ENCODE measurements around the gene TRIM34. TPM values are rescaled to one million over a fixed set of nuclear protein-coding genes. Genes with fewer than 3 reads are reported as not detected.
"Not testable (repeated sequence)": the region's sequence is repeated elsewhere in the genome, so short reads cannot be mapped to it uniquely, and the experiment has no call there.

TRIM34 gene
- polyA plus RNA-seq, 1 of the 3 experiments (the other 2 are of a cell fraction): 3.2 TPM

DNA sequence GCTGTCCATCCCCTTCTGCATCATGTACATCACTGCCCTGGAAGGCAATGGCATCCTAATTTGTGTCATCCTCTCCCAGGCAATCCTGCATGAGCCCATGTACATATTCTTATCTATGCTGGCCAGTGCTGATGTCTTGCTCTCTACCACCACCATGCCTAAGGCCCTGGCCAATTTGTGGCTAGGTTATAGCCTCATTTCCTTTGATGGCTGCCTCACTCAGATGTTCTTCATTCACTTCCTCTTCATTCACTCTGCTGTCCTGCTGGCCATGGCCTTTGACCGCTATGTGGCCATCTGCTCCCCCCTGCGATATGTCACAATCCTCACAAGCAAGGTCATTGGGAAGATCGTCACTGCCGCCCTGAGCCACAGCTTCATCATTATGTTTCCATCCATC lies 43.8 kb upstream of the TRIM34 start:
- CTCF ChIA-PET: no interaction called here
- Histone ChIP-seq H3K27me3 (ENCODE audit: insufficient read depth) (peaks cover 29% of the 10 kb centered on the region), H3K79me2 (ENCODE audit: insufficient read depth) (no peaks in the 10 kb centered on the region), H3K27ac (ENCODE audit: low read depth in 2 of 2, low read length in 1 of 2) (no peak overlapping the region), H3K4me1 (ENCODE audit: control insufficient read depth in 1 of 2, insufficient read depth in 2 of 2, low read depth in 1 of 2, low read length in 1 of 2) (no peaks in the 10 kb centered on the region), H3K9me2 (no peaks in the 10 kb centered on the region), H3K9ac (no peak overlapping the region), H3K9me3 (no peaks in the 10 kb centered on the region), H3K4me2 (no peak overlapping the region), H2AFZ (ENCODE audit: low read depth) (no peak overlapping the region), H3K4me3 (ENCODE audit: low read depth in 2 of 2, low read length in 1 of 2) (no peak overlapping the region), H3F3A (replicated peaks; ENCODE audit: insufficient read depth) (no peaks in the 10 kb centered on the region), H3K36me3 (replicated peaks in 1 of 2; ENCODE audit: control insufficient read depth in 1 of 2, insufficient read depth in 2 of 2, low read length in 1 of 2) (no peaks in the 10 kb centered on the region), H4K20me1 (ENCODE audit: insufficient read depth) (no peaks in the 10 kb centered on the region)
- WGBS (ENCODE audit: low lambda C conversion rate): 21% methylated on average over 4 of the region's 4 CpGs
- no peak for DNase-seq
- TF ChIP-seq ELF1 (IDR thresholded peaks at IDR 0.05) (no peak), EP300 (IDR thresholded peaks at IDR 0.05; ENCODE audit: borderline replicate concordance in 1 of 2, low read depth in 1 of 2, low read length in 1 of 2) (no peak), TAF1 (IDR thresholded peaks at IDR 0.05; ENCODE audit: borderline replicate concordance, low read depth, low read length) (no peak), RAD21 (IDR thresholded peaks at IDR 0.05; ENCODE audit: low read length) (no peak)
- TF ChIP-seq, protein P1, sequence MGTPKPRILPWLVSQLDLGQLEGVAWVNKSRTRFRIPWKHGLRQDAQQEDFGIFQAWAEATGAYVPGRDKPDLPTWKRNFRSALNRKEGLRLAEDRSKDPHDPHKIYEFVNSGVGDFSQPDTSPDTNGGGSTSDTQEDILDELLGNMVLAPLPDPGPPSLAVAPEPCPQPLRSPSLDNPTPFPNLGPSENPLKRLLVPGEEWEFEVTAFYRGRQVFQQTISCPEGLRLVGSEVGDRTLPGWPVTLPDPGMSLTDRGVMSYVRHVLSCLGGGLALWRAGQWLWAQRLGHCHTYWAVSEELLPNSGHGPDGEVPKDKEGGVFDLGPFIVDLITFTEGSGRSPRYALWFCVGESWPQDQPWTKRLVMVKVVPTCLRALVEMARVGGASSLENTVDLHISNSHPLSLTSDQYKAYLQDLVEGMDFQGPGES (IDR thresholded peaks at IDR 0.05; ENCODE audit: low read depth, low read length): no peak
- POLR2A ChIA-PET: no interaction called here

DNA sequence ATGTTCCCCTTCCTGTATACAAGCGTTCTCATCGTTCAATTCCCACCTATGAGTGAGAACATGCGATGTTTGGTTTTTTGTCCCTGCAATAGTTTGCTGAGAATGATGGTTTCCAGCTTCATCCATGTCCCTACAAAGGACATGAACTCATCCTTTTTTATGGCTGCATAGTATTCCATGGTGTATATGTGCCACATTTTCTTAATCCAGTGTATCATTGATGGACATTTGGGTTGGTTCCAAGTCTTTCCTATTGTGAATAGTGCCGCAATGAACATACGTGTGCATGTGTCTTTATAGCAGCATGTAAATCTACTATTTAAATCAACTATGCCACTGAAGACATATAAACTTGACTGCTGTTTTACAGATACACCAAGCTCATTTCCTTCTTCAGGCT lies 40.3 kb upstream of the TRIM34 start:
- H4K20me1 ChIP-seq (ENCODE audit: insufficient read depth); H3K4me3 ChIP-seq (ENCODE audit: low read depth in 2 of 2, low read length in 1 of 2); CTCF ChIA-PET; H3K9me3 ChIP-seq; DNase-seq; H3F3A ChIP-seq (replicated peaks; ENCODE audit: insufficient read depth); H3K4me1 ChIP-seq (ENCODE audit: control insufficient read depth in 1 of 2, insufficient read depth in 2 of 2, low read depth in 1 of 2, low read length in 1 of 2); H3K4me2 ChIP-seq; POLR2A ChIA-PET; H3K9me2 ChIP-seq; H3K36me3 ChIP-seq (replicated peaks in 1 of 2; ENCODE audit: control insufficient read depth in 1 of 2, insufficient read depth in 2 of 2, low read length in 1 of 2); H3K9ac ChIP-seq; H3K79me2 ChIP-seq (ENCODE audit: insufficient read depth); H3K27ac ChIP-seq (ENCODE audit: low read depth in 2 of 2, low read length in 1 of 2); H2AFZ ChIP-seq (ENCODE audit: low read depth): not testable (repeated sequence)
- peaks cover 24% of the 10 kb centered on the region; the same call in 1 of the 2 replicates for H3K27me3 ChIP-seq (ENCODE audit: insufficient read depth)
- WGBS (ENCODE audit: low lambda C conversion rate): 18% methylated on average over 5 of the region's 5 CpGs

DNA sequence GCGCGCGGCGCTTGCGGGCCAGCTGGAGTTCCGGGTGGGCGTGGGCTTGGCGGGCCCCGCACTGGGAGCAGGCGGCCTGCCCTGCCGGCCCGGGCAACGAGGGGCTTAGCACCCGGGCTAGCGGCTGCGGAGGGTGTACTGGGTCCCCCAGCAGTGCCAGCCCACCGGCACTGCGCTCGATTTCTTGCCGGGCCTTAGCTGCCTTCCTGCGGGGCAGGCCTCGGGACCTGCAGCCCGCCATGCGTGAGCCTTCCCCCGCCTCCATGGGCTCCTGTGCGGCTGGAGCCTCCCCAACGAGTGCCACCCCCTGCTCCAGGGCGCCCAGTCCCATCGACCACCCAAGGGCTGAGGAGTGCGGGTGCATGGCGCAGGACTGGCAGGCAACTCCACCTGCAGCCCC lies 34.9 kb upstream of the TRIM34 start:
- H3K4me2 ChIP-seq; H3K4me3 ChIP-seq (ENCODE audit: low read depth in 2 of 2, low read length in 1 of 2); H3K9me2 ChIP-seq; POLR2A ChIA-PET; CTCF ChIA-PET; H3K79me2 ChIP-seq (ENCODE audit: insufficient read depth); H3K36me3 ChIP-seq (replicated peaks in 1 of 2; ENCODE audit: control insufficient read depth in 1 of 2, insufficient read depth in 2 of 2, low read length in 1 of 2); H3F3A ChIP-seq (replicated peaks; ENCODE audit: insufficient read depth); H4K20me1 ChIP-seq (ENCODE audit: insufficient read depth); H3K27ac ChIP-seq (ENCODE audit: low read depth in 2 of 2, low read length in 1 of 2); H3K9me3 ChIP-seq; H2AFZ ChIP-seq (ENCODE audit: low read depth); H3K9ac ChIP-seq; DNase-seq; H3K4me1 ChIP-seq (ENCODE audit: control insufficient read depth in 1 of 2, insufficient read depth in 2 of 2, low read depth in 1 of 2, low read length in 1 of 2): not testable (repeated sequence)
- WGBS (ENCODE audit: low lambda C conversion rate): 81% methylated on average over 6 of the region's 31 CpGs
- H3K27me3 ChIP-seq (ENCODE audit: insufficient read depth): peaks cover 16% of the 10 kb centered on the region

DNA sequence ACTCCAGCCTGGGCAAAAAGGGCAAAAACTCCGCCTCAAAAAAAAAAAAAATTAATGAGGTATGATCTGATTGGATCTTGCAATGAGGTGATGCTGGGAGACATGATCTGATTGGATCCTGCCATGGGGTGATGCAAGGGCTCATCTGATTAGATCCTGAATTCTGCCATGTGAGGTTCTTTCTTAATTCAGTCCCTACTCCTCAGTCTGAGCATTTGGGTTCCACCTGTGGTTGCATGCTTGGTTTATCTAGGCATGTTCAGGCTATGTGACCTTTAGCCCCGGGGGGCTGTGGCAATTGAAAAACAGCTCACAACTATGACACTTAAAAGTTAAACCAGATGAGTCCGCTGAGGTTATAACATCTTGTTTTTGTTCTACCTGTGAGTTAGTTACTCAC lies 33.2 kb upstream of the TRIM34 start:
- H3K9me3 ChIP-seq: no peaks in the 10 kb centered on the region
- no peaks in the 10 kb centered on the region for H4K20me1 ChIP-seq (ENCODE audit: insufficient read depth)
- H3K4me2 ChIP-seq: no peak overlapping the region
- no peaks in the 10 kb centered on the region for H3K9me2 ChIP-seq
- 8% methylated on average over 3 of the region's 3 CpGs for WGBS (ENCODE audit: low lambda C conversion rate)
- H3K4me1 ChIP-seq (ENCODE audit: control insufficient read depth in 1 of 2, insufficient read depth in 2 of 2, low read depth in 1 of 2, low read length in 1 of 2): no peaks in the 10 kb centered on the region
- H3K4me3 ChIP-seq (ENCODE audit: low read depth in 2 of 2, low read length in 1 of 2): no peak overlapping the region
- ChIA-PET POLR2A (no interaction called here), CTCF (interaction anchor here (1.7 kb wide), 1 partner anchor 8 kb away, joined by 4 read pairs; no protein-coding TSS in a partner anchor)
- H3K9ac ChIP-seq: no peak overlapping the region
- no peak for DNase-seq
- no peak overlapping the region for H3K27ac ChIP-seq (ENCODE audit: low read depth in 2 of 2, low read length in 1 of 2)
- H3F3A ChIP-seq (replicated peaks; ENCODE audit: insufficient read depth): no peaks in the 10 kb centered on the region
- no peaks in the 10 kb centered on the region for H3K79me2 ChIP-seq (ENCODE audit: insufficient read depth)
- H3K27me3 ChIP-seq (ENCODE audit: insufficient read depth): peaks cover 20% of the 10 kb centered on the region
- H2AFZ ChIP-seq (ENCODE audit: low read depth): no peak overlapping the region
- H3K36me3 ChIP-seq (replicated peaks in 1 of 2; ENCODE audit: control insufficient read depth in 1 of 2, insufficient read depth in 2 of 2, low read length in 1 of 2): no peaks in the 10 kb centered on the region
- no peak for TF ChIP-seq SMC3 (IDR thresholded peaks at IDR 0.05; ENCODE audit: low read depth, low read length)
- TF ChIP-seq RFX5 (IDR thresholded peaks at IDR 0.05; ENCODE audit: low read length): no peak
- no peak for TF ChIP-seq YY1 (IDR thresholded peaks at IDR 0.05; ENCODE audit: low read depth)
- TF ChIP-seq ELF1 (IDR thresholded peaks at IDR 0.05): no peak
- TF ChIP-seq RCOR1 (IDR thresholded peaks at IDR 0.05; ENCODE audit: low read length): no peak
- TF ChIP-seq FOXM1 (IDR thresholded peaks at IDR 0.05; ENCODE audit: low read depth): no peak
- TF ChIP-seq NRF1 (IDR thresholded peaks at IDR 0.05; ENCODE audit: low read depth, low read length): no peak
- TF ChIP-seq TEAD4 (IDR thresholded peaks at IDR 0.05; ENCODE audit: borderline replicate concordance, insufficient read depth): no peak
- TF ChIP-seq, protein P1 (IDR thresholded peaks at IDR 0.05; ENCODE audit: low read depth, low read length): no peak
- TF ChIP-seq, protein P2, sequence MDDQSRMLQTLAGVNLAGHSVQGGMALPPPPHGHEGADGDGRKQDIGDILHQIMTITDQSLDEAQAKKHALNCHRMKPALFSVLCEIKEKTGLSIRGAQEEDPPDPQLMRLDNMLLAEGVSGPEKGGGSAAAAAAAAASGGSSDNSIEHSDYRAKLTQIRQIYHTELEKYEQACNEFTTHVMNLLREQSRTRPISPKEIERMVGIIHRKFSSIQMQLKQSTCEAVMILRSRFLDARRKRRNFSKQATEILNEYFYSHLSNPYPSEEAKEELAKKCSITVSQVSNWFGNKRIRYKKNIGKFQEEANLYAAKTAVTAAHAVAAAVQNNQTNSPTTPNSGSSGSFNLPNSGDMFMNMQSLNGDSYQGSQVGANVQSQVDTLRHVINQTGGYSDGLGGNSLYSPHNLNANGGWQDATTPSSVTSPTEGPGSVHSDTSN (IDR thresholded peaks at IDR 0.05): no peak
- no peak for TF ChIP-seq FOSL2 (IDR thresholded peaks at IDR 0.05; ENCODE audit: borderline replicate concordance, low read depth)
